Hindlimb muscle (tissue), 1 donor: ENCODE measurements around the gene CCM2L. TPM values are rescaled to one million over a fixed set of nuclear protein-coding genes. Genes with fewer than 3 reads are reported as not detected.
A peak's percentile ranks its signal among the peaks of the same experiment; 100 is the strongest.
"Not testable (repeated sequence)": the region's sequence is repeated elsewhere in the genome, so short reads cannot be mapped to it uniquely, and the experiment has no call there.

Source experiments
- DNase-seq: peaks from one replicate; pipeline ENCODE4 v3.0.0-alpha.2; 2013
- polyA plus RNA-seq: library from polyadenylated mRNA; unstranded; fragments of 120-200 nt; gene quantifications from one replicate; pipeline ENCODE4 v1.2.1, GENCODE V29; 2013; ENCODE audit not compliant: insufficient read length

Gene CCM2L
- polyA plus RNA-seq, 1 donor: 6.8 TPM

DNA sequence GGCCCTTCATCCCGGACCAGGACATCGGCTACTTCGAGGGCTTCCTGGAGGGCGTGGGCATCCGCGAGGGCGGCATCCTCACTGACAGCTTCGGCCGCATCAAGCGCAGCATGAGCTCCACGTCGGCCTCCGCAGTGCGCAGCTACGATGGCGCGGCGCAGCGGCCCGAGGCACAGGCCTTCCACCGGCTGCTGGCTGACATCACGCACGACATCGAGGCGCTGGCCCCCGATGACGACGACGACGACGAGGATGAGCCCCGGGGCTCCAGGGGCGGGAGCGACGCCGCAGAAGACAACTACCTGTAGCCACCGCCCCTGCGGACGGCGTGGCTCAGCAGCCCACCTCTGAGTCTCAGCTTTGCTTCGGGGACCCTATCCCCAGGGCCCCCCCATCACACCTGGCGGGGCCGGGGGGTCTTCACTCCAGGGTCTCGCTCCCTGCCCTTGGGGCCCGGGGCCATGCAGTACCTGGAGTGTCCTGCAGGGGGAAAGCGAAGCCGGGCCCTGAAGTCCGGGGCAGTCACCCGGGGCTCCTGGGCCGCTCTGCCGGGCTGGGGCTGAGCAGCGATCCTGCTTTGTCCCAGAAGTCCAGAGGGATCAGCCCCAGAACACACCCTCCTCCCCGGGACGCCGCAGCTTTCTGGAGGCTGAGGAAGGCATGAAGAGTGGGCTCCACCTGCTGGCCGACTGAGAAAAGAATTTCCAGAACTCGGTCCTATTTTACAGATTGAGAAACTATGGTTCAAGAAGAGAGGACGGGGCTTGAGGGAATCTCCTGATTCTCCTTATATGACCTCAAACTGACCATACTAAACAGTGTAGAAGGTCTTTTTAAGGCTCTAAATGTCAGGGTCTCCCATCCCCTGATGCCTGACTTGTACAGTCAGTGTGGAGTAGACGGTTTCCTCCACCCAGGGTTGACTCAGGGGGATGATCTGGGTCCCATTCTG, 21.0 kb downstream of the CCM2L start:
- DNase-seq: peak; percentile 64

DNA sequence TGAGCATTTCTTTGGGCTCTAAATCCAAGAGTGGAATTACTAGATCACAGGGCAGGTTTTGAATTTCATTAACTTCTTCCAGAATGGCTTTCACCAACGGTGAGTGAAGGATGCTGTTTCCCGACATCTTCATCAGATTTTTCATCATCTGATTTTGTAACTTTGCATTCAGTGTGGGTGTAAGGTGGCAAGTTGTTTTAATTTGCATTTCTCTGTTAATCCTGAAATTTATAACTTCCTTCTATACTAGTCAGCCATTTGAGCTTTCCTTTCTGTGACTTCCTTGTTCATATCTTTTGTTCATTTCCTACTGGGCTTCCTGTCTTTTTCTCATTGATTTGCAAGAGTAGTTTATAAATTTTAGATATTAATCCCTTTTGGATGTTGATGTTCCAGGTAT, 23.1 kb downstream of the CCM2L start:
- no peak for DNase-seq

- not testable (repeated sequence) for DNase-seq
These were observed 23.5 kb downstream of the CCM2L start for GRCh38 chr20:32033721-32034120.

DNA sequence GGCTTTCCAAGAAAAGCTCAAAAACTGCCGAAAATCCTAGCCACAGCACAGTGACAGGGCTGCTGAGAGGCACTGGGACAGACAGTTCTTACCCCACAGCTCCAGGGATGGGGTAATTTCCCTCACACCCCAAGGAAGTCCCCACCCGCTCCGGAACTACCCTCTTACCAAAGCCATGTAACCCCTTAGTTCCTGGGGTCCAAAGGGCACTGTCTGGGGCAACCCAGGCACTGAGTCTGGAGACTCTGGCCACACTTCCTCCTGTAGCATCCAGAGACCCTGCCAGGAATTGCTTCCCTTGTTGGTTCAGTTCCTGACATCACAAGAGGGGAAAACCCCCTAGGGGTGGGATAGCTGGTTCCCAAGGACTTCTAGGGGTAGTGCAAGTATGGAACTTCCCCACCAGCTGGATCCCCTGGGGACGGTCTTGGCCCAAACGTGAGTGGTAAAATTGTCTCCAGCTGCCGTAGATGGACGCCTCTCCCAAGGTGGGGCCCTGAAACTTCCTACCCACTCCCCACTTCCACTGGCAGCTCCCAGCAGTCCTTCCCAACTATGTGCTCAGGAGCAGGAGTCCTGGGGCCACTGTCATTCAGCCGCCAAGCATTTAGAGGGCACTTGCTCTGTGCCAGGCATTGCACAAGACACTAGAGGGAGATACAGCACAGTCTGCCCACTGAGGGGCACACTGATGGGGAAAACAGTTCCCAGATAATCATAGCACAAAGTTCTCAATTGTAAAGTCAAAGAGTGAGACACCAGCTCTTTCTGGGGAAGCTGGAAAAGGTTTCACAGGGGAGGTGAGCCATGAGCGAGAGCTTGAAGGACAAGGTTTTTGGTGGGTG, 24.6 kb downstream of the CCM2L start:
- DNase-seq: no peak

- DNase-seq: no peak
These were observed 25.2 kb downstream of the CCM2L start for GRCh38 chr20:32035426-32035779.

DNA sequence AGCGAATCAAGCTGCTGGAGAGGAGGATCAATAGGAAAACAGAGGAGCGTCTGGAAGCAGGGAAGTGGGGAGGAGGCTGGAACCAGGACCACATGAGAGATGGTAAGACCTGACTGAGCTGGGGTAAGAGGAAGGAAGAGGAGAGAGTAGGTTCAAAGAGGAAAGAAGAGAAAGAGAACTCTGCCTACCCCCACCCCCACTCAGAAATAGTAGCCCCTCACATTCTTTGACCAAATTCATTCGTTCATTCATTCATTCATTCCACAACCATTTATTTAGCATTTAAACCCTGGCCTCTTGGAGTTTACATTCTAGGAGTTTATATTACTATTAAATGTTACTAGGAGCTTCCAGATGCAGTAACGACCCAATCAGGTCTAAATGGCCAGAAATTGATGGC, 26.0 kb downstream of the CCM2L start:
- no peak for DNase-seq

DNA sequence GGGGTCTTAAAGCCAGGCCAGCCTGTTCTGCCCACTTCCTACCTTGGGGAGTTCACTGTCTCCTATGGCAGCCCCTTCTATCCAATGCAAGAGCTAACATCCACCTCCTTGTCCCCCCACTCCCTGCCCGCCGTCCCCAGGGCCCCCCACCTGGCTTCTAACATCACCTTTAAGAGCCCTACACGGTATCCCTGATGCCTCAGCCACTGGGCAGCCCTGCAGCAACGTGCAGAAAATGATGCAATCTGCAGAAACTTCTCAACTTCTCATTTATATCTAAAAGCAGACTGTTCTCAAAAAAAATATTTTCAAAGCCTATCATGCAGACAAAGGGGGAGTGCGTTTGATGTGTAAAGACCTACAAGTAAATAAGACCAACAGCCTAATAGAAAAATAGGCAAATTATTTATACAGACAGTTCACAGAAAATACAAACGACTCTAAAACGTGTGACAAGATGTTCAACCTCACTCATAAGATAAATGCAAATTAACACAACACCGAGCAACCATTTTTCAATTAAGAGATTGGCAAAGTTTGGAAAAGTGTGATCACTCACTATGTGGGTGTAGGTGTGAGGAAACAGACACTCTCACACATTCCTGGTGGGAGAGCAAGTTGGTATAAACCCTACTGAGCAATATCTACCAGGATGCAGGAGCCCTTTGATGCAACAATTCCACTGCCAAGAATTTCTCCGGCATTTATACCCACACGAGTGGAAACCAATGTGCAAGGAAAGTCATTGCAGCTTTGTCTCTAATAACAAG, 26.7 kb downstream of the CCM2L start:
- DNase-seq: no peak

- no peak for DNase-seq
These were observed 27.7 kb downstream of the CCM2L start for GRCh38 chr20:32037929-32038328.

GRCh38 chr20:32040142-32040953, 30.1 kb downstream of the CCM2L start:
- DNase-seq: no peak

- no peak for DNase-seq
These were observed 35.8 kb downstream of the CCM2L start for GRCh38 chr20:32045999-32046398.

GRCh38 chr20:32050324-32050841, 40.1 kb downstream of the CCM2L start:
- no peak for DNase-seq

GRCh38 chr20:32050851-32051556, 40.8 kb downstream of the CCM2L start:
- no peak for DNase-seq

GRCh38 chr20:32051720-32052089, 41.5 kb downstream of the CCM2L start:
- DNase-seq: no peak

DNA sequence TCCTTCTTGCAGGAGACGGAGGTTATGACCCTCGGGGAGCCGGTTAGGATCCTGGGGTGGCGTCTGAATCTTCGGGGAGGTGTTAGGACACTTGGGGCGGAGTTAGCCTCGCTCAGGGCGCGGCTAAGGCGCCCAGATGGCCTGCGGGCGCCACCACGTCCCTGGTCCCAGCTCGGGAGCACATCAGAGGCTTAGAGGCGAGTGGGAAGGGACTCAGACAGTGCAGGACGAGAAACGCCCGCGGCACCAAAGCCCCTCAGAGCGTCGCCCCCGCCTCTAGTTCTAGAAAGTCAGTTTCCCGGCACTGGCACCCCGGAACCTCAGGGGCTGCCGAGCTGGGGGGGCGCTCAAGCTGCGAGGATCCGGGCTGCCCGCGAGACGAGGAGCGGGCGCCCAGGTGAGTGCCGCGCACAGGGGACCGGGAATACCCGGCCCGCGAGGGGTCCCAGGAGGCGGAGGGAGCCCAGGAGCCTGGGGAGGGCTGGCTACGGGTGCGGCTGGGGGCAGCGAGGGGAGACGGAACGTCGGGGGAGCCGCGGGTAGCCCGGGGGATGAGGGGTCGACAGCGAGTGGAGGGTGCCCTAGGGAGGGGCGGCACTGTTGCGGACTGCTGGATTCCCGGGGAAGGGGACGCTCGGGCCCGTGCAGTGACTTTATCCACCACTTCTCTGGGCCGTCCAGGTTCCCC, 42.0 kb downstream of the CCM2L start, which contains the start of gene HCK:
TSS of gene HCK (plus strand) at position 153 of the 688 bp plus-strand sequence.
- DNase-seq: no peak

DNA sequence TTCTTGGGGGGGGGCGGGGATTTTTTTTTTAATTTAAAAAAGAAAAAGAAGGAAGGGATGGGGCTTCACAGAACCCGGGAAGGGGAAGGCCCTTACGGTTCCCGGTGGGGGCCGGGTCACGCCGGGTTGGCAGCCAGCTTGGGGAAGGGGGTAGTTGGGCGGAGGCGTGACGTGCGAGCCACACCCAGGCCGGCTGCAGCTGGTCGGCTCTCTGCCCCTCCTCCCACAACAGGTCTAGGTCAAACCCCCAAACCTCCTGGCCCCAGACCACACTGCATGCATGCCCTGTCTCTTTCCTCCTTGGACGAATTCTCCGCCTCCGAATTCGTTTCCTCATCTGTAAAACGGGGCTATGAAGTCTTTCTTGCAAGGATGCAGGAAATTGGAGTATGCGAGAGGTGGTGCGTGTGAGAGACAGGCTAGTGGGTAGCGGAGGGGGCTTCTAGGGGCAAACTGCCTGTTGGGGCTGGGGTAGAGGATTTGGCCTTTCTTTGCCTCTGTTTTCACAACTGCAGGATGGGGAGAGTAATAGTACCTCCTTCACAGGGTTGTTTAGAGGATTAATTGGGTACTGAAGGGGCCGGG, 42.6 kb downstream of the CCM2L start:
- DNase-seq: no peak

DNA sequence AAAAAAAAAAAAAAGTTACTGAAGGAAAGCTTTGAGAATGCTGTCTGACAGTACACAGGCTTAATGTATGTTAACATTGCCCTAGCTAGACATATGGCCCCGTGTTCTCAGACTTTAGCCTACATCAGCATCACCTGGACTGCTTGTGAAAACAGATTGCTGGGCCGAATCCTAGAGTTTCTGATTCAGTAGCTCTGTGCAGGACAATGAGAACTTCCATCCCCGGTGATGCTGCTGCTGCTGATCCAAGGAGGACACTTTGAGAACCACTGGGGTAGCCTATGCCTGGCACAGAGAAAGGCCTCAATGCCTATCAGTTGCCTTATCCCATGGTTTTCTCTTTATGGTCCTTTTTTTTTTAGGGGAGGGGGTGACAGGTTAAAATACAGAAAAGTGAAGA, 43.4 kb downstream of the CCM2L start:
- DNase-seq: no peak

GRCh38 chr20:32056708-32057483, 46.7 kb downstream of the CCM2L start:
- no peak for DNase-seq

DNA sequence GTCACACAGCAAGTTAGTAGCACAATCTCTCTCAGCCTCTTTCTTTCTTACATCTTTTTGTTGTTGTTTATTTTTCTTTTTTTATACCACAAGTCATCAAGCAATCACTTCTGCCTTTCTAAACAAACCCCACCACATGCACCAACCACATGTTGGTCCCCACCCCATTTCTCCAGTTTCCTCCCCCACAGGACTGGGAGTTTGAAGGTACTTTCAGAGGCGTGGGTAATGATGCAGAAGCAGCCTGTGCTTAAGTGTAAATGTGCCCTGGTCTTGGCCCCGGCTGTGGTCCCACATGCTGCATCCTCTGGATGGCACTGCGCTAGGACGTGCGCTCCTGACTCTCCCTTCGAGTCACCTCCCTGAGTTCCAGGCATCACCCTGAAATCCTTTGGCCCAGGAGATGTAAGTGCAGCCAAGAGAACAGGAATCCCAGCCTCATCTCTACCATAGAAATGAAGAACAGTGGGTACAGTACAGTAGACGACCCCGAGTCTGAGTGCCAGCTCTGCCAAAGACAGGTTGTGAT, 47.5 kb downstream of the CCM2L start:
- no peak for DNase-seq

DNA sequence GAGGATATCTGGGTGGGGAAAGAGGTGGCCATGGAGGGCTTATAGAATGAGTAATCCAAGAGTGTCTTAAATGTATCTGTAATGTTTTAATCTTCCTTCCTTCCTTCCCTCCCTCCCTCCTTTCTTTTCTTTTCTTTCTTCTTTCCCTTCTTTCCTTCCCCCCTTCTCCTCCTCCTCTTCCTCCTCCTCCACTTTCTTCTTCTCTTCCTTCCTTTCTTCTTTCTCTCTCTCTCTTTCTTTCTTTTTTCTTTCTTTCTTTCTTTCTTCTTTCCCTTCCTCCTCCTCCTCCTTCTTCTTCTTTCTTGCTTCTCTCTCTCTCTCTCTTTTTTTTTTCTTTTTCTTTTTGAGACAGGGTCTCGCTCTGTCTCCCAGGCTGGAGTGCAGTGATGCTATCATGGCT, 49.0 kb downstream of the CCM2L start:
- DNase-seq: no peak
